ENCODE measurements around the gene TGFB3. TPM values are rescaled to one million over a fixed set of nuclear protein-coding genes. Genes with fewer than 3 reads are reported as not detected.

Gene TGFB3
- total and polyA plus RNA-seq, 9 of the 15 experiments (the other 6 are each of a cell fraction or from before 2014, with no cell fraction given): 0.39 to 2.0 (median 1.0) TPM

GRCh38 chr14:75952489-75952888, 29.3 kb downstream of the TGFB3 start:
- no TSS peak for BruUV-seq (replicated peaks)

More at GRCh38 chr14:75952489-75952888, 29.3 kb downstream of the TGFB3 start:
- H3K9me3 ChIP-seq (replicated peaks; ENCODE audit: control insufficient read depth, insufficient read depth, low read depth, low read length): no peaks in the 10 kb centered on the region
- in situ Hi-C loops (cut with MboI): no loop called here
- H3K9me1 ChIP-seq (ENCODE audit: control insufficient read depth, insufficient read depth, low read length): no peaks in the 10 kb centered on the region
- H3K79me2 ChIP-seq (ENCODE audit: control insufficient read depth, insufficient read depth, low read length): no peaks in the 10 kb centered on the region
- DNase-seq (ENCODE audit: extremely low read depth in 1 of 4, low spot score in 3 of 4) (no peak), ATAC-seq (no peak), FAIRE-seq (no peak)
- H2AFZ ChIP-seq (ENCODE audit: low read depth, low read length): no peak overlapping the region
- H4K20me1 ChIP-seq (replicated peaks; ENCODE audit: control insufficient read depth, insufficient read depth, low read length): no peaks in the 10 kb centered on the region
- H3K36me3 ChIP-seq (ENCODE audit: control insufficient read depth, insufficient read depth, low read length): no peaks in the 10 kb centered on the region
- H3K27ac ChIP-seq (ENCODE audit: extremely low read depth, low read depth, low read length): no peak overlapping the region
- no peak overlapping the region for H3K4me3 ChIP-seq
- ChIA-PET POLR2A (no interaction called here), CTCF (ENCODE audit: low intra/inter-chr PET ratio) (no interaction called here)
- H3K9ac ChIP-seq (ENCODE audit: insufficient read depth in 1 of 2, low read depth in 2 of 2, low read length in 2 of 2): no peak overlapping the region
- TF ChIP-seq ZBTB11 (CRISPR knock-in tag; IDR thresholded peaks at IDR 0.05) (no peak), ZNF146 (CRISPR knock-in tag; IDR thresholded peaks at IDR 0.05; ENCODE audit: unreplicated experiment) (peak; percentile 61)
- H3K4me2 ChIP-seq (ENCODE audit: insufficient read depth, low read length): no peak overlapping the region
- no peaks in the 10 kb centered on the region for H3K27me3 ChIP-seq (ENCODE audit: control insufficient read depth in 2 of 2, insufficient read depth in 2 of 2, low read length in 2 of 2)
- intact Hi-C loops (cut with micrococcal nuclease): no loop called here
- WGBS (ENCODE audit: insufficient coverage, low coverage, missing lambda C conversion rate): 67% methylated on average over 3 of the region's 3 CpGs
- H3K4me1 ChIP-seq (replicated peaks in 1 of 2; ENCODE audit: control insufficient read depth in 2 of 2, insufficient read depth in 2 of 2, low read length in 2 of 2): peaks cover 2 to 4% of the 10 kb centered on the region in 2 experiments; a peak in 2 of 5 replicates

Measured in K562 (cell line).